Suprapubic skin (tissue), 4 donors: Measurements from ENCODE around the gene EMILIN1.

Source experiments
- POLR2A ChIP-seq, 2 donors: fragments of 450-650 bp; IDR thresholded peaks; one replicate each; pipeline ENCODE4 v1.6.1; 2017; ENCODE audit warnings: antibody characterized with exemption in 2 of 2, mild to moderate bottlenecking in 2 of 2, moderate library complexity in 2 of 2
- POLR2AphosphoS5 ChIP-seq, 3 donors: sonication (generic); formaldehyde crosslinking; IDR thresholded peaks; one replicate each; pipeline ENCODE4 v1.6.1; 2017; ENCODE audit warnings: antibody characterized with exemption in 3 of 3
- TF ChIP-seq, protein P1 (sequence below), 2 donors: fragments of 200-600 bp in 1 of 2; fragments of 450-650 bp in 1 of 2; sonication (generic) in 1 of 2; IDR thresholded peaks; one replicate each; pipeline ENCODE4 v1.5.1; 2016 to 2019; ENCODE audit warnings: antibody characterized with exemption in 2 of 2, mild to moderate bottlenecking in 1 of 2, moderate library complexity in 1 of 2

DNA sequence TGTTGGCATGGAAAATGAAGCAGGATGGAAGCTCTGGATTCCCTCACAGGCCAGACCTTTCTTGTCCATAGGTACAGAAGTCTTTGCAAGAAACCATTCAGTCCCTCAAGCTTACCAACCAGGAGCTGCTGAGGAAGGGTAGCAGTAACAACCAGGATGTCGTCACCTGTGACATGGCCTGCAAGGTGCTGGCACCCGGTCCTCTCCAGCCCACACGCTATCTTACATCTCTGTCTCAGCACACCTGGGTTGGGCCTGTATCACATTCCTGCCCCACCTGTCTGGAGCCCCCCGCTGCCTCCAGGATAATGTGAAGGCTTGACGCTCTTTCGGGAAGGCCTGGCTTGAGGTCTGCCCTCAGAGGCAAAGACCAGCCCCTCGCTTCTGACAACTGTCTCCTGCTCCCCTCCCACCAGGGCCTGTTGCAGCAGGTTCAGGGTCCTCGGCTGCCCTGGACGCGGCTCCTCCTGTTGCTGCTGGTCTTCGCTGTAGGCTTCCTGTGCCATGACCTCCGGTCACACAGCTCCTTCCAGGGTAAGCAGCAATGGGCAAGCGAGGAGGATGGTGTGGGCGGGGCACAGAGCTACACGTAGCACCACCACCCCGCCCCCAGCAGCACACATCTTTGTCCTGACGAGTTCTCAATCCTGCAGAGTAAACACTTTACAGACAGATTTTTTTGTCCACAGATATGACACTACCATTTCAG is 39.6 kb upstream of the EMILIN1 start:
- TF ChIP-seq POLR2A (IDR thresholded peaks at IDR 0.05): no peak
- TF ChIP-seq, protein P1, sequence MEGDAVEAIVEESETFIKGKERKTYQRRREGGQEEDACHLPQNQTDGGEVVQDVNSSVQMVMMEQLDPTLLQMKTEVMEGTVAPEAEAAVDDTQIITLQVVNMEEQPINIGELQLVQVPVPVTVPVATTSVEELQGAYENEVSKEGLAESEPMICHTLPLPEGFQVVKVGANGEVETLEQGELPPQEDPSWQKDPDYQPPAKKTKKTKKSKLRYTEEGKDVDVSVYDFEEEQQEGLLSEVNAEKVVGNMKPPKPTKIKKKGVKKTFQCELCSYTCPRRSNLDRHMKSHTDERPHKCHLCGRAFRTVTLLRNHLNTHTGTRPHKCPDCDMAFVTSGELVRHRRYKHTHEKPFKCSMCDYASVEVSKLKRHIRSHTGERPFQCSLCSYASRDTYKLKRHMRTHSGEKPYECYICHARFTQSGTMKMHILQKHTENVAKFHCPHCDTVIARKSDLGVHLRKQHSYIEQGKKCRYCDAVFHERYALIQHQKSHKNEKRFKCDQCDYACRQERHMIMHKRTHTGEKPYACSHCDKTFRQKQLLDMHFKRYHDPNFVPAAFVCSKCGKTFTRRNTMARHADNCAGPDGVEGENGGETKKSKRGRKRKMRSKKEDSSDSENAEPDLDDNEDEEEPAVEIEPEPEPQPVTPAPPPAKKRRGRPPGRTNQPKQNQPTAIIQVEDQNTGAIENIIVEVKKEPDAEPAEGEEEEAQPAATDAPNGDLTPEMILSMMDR (IDR thresholded peaks at IDR 0.05): no peak
- no peak for TF ChIP-seq POLR2AphosphoS5 (IDR thresholded peaks at IDR 0.05)
